ELR (cell line): ENCODE results near the gene WWOX.
A peak's percentile ranks its signal among the peaks of the same experiment; 100 is the strongest.
"Not testable (repeated sequence)": the region's sequence is repeated elsewhere in the genome, so short reads cannot be mapped to it uniquely, and the experiment has no call there.

ENCODE experiments used
- DNase-seq: peaks from one replicate; pipeline ENCODE4 v3.0.0-alpha.2; 2015; ENCODE audit warnings: low read depth

The WWOX gene

DNA sequence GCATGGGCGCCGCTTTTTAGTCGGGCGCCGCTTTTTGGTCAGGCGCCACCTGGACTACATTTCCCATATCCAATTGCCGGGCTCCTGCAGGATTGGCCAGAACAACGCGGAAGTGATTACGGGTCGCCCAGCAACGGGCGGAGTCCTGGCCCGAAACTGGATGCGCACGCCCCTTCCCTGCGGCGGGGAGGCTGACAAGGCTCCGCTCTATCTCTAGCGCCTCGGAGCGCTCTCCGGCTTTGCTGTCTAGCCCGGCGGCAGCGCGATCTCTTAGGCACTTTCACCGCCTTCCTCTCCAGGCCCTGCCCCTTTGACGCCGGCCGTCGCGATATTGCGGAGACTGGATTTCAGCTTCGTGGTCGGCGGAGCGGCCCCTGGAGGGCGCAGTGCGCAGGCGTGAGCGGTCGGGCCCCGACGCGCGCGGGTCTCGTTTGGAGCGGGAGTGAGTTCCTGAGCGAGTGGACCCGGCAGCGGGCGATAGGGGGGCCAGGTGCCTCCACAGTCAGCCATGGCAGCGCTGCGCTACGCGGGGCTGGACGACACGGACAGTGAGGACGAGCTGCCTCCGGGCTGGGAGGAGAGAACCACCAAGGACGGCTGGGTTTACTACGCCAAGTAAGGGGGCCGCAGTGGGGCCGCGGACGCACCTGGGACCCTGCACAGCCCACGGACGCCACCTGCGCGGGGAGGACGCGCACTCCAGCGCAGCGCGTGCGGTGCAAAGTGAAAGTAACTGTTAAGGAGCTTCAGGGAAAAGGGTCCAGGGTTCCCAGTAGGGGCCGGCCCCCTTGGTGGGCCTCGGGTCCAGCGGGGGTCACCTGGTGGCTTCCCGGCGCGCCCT, at the start of gene WWOX:
Gene WWOX, plus strand, starts transcription at position 384 of the 841 bp plus-strand sequence.
- peak; percentile 95 for DNase-seq

DNA sequence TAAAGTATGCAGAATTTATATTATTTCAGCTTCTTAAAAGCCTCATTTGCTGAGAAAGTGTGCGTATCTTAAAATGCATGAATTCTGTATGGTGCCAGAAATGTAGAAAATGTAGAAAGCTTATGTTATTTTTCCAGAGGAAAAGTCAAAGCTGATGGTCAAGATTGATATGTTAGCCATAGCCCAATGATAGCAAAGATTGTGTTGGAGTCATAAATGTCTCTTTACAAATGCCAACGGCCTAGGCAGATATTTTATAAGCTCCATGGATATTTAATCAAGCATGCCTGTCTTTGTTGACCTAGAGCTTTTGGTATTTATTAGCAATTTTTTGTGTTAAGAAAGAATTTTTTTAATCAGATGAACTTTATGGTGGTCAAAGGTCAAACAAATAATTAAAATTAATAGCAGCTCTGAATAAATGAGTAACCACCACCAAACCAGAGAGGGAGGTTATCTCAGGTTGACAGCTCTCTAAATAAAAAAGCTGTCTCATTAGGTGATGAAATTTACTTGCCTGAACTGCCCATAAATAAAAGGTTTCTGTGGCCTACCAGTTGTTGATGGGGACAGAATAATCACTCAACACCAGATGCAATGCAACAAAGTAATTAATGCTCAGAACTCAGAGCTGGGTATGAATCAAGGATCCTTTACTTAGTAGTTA, 48.6 kb upstream of the WWOX start:
- no peak for DNase-seq

DNA sequence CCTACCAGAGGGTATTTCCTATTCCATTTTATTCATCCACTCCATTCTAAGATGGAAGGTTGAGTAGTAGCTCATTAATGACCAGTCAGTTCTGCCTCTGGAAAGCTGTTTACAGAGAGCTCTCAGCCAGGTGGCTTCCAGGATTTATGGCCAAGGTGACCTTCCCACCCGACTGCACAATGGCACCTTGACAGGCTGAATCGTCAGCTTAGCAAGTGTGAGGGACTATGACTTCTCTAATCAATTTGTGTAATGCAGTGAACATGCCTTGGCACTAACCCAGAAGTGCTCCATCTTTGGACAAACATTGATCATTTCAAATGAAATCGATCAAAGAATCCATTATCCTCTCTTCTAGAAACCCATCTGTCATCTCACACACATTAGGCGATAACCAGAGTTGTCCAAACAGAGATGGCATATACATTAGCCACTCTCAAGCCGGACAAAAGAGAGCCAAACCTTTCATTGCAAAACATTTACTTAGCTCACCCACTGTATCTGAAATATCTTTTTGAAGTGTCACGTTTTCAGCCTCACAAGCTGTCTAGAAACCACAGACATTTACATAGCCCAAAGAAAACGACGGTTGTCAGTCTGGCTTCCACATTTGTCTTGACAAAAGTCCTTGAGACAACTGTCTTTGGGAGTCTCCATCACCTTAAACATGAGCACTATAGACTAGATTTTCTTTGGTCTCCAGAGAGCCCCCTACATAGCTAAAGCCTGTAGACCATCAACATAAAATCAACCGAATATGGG, 41.5 kb upstream of the WWOX start:
- no peak for DNase-seq

DNA sequence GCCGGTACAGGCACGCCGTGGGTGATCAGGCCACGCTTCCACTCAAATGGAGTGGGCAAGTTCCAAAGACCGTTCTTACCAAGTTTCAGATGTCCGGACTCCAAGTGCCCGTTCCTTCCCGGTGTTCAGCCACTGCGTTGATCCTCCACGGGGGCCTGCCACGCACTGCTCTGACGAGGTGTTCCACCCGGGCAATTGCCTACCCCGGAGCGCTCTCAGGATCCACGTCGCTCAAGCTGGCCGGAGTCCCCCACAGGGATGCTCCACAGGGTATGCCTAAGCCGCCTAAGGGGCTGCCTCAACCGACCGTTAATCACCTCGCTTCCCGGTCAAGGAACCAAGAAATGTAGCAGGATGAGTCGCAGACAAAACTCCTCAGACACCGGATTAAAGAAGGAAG, 39.6 kb upstream of the WWOX start:
- not testable (repeated sequence) for DNase-seq

DNA sequence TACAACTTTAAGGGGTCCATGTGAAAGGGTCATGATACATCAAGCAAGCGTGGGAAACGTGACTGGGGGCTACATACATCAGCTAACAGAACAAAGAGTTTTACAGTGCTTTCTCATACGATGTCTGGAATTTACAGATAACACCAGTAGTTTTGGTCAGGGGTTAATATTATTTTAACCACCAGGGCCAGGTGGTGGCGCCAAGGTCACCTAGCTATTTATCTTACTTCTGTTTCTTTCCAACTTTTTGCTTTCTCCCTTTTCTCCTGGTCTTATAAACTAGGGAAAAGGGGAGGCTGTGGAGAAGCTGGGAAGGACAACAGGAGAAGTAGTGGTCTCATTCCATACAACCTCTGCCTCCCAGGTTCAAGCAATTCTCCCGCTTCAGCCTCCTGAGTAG, 39.2 kb upstream of the WWOX start:
- DNase-seq, result no peak

DNA sequence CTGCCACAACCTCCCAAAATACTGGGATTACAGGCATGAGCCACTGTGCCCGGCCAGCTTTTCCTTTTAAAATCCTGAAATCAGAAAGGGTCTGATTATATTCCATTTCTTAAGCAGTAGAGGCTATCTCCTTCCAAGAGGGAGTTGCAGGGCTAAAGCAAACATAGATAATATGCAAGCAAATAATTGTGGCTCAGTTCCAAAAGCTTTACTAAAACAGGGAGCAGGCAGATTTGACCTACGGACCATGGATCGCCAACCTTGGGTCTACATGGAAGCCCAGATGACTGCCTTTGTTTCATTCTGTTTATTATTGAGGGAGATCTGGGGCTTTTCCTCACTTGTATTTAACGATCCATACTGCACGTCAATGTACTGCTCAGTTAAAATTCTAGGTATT, 38.6 kb upstream of the WWOX start:
- DNase-seq, result no peak

DNA sequence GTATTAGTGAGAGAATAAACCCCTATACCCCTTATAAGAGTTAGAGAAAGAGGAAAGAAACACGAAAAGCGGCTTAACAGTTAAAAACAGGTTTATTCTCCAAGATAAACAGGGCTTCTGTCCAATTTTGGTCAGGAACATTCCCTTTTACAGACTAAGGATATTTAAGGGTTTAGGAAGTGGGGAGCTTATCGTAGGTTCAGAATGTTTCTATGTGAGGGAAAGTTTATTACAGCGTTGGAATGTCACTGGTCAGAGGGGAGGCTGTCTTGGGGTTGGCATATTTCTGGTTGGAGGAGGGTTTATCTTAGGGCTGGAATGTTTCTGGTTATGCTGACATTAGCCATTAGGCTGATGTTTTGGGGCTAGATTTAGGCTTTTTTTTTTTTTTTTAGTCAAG, 34.1 kb upstream of the WWOX start:
- no peak for DNase-seq

DNA sequence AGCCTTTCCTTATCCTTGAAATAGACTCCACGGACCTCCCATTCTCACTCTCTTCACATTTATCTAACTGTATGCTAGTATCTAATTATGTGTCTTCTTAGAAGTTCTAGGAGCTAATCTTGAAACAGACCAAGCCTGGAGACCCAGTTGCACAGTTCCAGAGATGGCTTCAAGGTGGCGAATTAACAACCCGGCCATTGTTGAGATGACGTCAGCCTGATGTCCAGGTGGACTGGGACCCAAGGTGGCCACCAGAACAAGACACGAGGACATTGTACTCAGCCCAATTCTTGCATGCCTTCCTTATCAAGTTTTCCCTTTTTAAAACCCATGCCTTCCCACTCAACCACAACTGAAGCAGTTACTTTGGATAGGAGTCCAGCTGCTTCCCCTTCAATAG, 29.5 kb upstream of the WWOX start:
- DNase-seq, result no peak

DNA sequence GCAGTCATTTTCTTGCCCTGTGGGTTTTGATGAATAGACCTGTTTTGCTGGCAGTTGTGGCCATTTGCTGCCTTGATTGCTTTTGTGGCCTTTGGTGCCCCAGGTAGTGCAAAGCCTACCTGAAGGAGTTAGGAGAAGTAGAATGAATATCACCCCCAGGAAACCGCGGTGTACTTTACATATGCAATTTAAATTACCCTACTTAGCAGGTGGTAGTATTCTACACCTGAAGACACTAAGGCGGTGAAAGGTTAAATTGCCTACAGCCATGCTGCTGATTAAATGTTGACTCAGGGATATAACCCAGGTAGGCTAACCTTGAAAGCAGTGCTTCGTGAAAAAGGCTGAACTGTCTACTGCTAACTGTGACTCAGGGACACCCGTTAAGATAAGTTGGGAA, 27.2 kb upstream of the WWOX start:
- DNase-seq, result no peak

DNA sequence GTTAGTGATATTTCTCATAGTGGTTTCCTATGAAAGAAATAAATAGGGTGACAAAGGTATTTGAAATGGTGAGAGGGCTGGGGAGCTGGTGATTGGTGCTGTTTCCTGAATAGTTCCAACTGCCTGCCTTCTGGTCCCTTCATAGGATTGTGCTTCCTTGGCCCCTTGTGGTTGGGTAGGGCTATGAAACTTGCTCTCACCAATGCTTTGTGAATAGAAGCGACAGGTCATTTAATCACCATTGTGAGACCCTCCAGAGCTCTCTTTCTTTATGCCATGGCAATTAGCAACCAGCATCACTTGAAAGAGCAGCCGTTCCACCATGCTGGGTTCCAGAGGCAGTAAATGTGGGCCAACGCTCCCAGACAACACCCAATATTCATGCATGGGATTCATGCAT, 23.7 kb upstream of the WWOX start:
- no peak for DNase-seq

DNA sequence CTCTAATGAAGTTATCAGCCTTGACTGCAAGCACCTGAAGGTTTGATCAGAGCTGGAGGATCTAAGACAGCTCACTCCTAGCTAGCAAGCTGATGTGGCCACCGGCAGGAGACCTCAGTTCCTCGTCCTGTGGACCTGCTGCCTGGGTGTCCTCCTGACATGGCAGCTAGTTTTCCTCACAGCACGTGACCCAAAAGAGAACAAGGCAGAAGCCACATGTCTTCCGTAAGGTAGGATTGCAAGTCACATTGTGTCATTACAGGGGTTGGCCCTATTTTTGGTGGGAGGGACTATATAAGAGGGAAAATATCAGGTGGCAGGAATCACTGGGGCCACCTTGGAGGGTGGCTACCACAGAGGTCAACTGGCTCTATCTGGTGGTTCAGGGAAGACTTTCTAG, 18.1 kb upstream of the WWOX start:
- no peak for DNase-seq

DNA sequence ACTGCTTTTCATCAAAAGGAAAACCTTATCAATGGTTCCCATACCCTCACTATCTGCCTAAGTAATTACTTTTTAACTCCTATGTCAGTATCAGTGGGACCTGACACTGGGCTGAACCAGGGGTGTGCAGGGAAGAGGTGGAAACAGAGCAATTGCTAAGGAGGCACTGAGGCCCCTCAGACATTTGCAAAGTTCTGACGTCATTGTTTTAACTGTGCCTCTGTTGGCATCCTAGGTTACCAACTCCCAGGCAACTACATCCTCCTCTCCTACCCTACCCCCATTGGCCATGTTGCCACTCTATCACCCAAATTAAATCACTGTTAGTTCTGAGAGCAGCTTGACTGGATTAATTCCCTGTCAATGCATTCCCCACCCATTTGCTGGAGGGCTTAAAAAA, 8.0 kb upstream of the WWOX start:
- no peak for DNase-seq

DNA sequence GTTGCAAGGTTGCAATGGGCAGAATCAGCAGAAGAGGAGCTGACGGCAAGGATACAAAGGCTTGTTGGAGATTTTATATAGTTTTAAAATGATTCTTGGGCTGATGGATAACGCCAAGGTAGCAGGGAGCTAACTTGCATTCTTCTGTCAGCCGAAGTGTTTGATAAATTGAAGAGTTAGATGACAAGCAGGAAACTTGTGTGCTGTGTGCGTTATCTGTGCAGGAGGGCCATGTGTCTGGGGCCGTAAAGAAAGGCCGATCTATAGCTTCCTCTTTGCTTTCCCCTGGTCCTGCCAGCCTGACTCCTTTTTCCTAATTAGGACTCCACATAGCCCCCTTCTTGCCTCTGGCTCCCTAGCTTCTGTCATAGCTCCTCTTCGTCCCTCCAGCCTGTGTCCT, 6.7 kb upstream of the WWOX start:
- no peak for DNase-seq

DNA sequence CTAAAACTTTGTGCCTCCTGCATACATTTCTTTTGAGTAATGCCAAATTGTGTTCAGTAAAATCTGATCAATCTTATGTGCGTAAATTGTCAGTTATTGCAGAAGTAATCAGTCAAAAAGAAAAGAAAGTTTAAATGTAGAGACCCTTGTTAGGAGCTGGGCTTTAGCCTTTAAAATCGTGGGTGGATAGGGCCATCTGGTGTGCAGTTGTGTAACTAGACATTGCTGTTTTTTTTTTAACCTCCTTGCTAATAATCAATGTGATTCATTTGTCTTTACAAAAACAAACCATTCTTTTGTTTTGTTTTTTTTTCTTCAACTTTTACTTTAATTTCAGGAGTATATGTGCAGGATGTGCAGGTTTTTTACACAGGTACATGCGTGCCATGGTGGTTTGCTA, 5.3 kb upstream of the WWOX start:
- no peak for DNase-seq

DNA sequence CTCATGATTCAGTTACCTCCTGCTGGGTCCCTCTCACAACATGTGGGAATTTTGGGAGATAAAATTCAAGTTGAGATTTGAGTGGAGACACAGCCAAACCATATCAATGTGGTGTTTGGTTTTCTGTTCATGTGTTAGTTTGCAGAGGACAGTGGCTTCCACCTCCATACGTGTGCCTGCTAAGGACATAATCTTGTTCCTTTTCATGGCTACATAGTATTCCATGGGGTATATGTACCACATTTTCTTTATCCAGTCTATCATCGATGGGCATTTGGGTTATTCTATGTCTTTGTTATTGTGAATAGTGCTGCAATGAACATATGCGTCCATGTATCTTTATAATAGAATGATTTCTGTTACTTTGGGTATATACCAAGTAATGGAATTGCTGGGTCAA, 4.5 kb upstream of the WWOX start:
- no peak for DNase-seq

DNA sequence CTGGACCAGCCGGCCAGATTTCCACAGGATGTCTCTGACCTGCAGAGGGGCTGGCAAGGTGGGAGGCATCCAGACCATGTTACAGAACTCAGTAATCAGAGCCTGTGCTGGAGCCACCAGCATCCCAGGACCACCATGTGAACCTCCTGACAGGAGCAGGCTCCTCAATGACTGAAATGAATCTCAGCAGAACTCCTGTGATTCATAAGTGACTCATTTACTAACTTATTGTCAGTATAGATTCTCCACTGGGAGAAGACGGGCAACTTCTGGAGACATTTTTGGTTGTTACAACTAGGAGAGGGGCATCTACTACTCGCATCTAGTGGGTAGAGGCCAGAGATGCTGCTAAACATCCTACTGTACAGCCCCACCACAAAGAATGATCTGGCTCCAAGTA, 3.1 kb upstream of the WWOX start:
- DNase-seq, result peak; percentile 36

DNA sequence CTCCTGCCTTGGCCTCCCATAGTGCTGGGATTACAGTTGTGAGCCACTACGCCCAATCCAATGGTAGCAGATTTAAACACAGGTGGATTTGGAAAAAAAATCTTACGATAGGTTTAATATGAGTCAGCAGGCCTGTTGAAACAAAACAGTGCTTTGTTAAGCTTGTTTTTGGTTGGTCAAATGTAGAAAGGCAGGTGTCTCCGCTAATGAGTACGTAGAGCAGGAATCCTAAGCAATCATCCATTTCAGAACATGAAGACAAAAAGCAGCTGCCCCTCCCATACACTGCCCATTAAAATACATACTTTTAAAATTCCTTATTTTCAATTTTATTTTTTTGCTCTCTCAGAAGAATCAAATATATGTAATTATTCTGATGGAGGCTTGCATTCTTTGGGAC, 1.9 kb upstream of the WWOX start:
- DNase-seq, result no peak

DNA sequence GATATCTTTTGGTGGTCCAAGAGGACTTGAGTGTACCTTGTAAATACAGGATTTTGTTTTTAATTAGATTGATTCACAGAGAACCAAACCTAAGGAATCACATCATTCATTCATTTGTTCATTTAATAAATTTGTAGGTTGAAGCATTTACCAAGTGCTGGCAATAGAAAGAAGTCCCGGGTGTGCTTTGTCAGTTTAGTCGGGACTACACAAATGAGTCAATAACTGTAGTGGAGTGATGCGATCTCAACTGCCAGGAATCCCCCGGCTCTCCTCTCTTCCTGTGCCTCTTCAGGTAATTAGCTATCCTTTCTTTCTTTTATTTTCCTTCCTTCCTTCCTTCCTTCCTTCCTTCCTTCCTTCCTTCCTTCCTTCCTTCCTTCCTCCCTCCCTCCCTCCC, 1.4 kb upstream of the WWOX start:
- DNase-seq, result no peak

DNA sequence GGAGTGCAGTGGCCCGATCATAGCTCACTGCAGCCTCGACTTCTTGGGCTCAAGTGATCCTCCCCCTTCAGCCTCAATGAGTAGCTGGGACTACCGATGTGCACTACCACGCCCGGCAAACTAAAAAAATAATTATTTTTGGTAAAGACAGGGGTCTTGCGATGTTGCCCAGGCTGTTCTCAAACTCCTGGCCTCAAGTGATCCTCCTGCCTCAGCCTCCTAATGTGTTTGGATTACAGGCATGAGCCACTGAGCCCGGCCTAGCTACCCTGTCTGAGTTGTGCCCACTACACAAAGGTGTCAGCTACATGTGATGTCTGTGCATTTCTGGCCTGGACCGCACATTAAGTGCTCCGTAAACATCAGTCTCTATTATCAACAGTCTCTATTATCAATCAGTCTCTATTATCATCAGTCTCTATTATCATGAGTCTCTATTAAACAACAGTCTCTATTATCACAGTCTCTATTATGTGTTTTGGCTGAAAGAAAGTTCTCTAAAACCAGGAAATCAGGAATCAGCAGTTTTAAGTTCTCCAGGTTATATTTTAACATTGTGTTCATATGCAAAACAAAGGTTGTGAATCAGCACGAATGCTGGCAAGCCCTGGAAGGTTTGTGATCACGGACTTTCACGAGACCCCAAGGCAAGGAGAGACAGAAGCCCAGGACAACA, 721 bp upstream of the WWOX start:
- DNase-seq, result no peak

DNA sequence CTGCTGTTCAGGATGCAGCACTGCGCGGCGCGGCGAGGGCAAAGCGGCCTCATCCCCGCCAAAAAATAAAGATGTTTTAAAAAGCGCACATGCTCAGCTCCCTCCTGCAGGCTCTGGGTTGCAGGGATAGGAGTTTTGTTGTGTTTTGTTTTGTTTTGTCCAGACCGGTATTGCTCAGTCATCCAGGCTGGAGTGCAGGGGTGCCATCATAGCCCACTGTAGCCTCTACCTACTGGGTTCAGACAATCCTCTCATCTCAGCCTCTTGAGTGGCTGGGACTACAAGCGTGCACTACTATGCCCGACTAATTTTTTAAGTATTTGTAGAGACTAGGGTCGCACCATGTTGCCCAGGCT, 636 bp downstream of the WWOX start:
- no peak for DNase-seq

DNA sequence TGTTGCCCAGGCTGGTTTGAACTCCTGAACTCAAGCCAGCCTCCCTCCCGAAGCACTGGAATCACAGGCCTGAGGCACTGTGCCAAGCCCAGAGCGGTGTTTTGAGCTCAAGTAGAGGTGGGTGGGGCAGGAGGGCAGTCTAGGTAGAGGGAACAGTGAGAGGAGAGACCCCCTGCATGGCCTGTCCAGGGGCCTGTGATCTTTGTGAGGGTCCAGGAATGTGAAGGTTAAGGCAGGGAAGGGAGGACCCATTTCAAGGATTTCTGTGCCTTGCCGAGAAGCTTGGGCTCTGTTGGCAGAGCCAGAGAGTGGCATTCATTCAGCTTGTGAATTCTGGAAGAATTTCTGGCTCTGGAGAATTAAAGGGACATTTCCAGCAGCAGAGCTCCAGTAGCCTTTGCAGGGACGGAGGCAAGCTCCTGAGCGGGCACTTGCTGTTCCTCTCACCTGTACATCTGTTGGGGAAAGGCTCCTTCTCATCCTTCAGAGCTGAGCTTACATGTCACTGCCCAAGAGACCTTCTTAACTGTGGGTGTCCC, 2.7 kb downstream of the WWOX start:
- no peak for DNase-seq

DNA sequence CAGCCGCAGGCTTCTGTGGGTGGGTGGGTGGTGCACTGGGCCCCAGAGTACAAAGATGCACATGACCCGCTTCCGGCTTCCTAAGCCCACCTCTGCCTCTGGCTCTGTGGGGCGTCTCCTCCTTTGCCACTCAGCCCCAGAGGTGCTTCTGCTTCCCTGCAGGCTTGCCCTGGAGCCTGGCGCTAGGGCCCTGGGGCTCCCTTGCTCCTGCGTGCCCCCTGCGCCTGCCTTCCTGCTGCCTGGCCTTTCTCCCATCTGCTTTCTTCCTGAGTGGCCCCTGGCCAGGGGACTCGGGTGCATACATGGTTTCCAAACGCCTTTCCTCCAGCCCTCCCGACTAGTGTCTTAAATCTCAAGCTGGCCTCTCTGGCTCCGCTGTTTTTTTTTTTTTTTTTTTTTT, 3.4 kb downstream of the WWOX start:
- DNase-seq, result no peak
